Measurements from ENCODE around the gene PERCC1. TPM values are rescaled to one million over a fixed set of nuclear protein-coding genes. Genes with fewer than 3 reads are reported as not detected.

The PERCC1 gene
- total RNA-seq, 1 experiment from 2014 or later, result not detected

- intact Hi-C loops (cut with micrococcal nuclease), result no loop called here
- Mint-ChIP-seq H3K27ac (ENCODE audit: low read depth, unreplicated experiment) (no peak overlapping the region), H3K36me3 (ENCODE audit: insufficient read depth, unreplicated experiment) (peaks cover 44% of the 10 kb centered on the region)
These were observed 26.1 kb downstream of the PERCC1 start for GRCh38 chr16:1456951-1457350.

GRCh38 chr16:1457489-1458245 lies 26.8 kb downstream of the PERCC1 start:
- no peak for TF ChIP-seq CTCF (IDR thresholded peaks at IDR 0.05; ENCODE audit: unreplicated experiment)
- no TSS peak for BruUV-seq (replicated peaks)
- H3K36me3 Mint-ChIP-seq (ENCODE audit: insufficient read depth, unreplicated experiment), result peaks cover 45% of the 10 kb centered on the region
- no peak overlapping the region for H3K4me3 Mint-ChIP-seq (ENCODE audit: unreplicated experiment)
- H3K9me3 Mint-ChIP-seq (ENCODE audit: unreplicated experiment), result no peaks in the 10 kb centered on the region
- no peak for DNase-seq (ENCODE audit: unreplicated experiment)
- no peaks in the 10 kb centered on the region for H3K27me3 Mint-ChIP-seq (ENCODE audit: insufficient read depth, unreplicated experiment)
- no peaks in the 10 kb centered on the region for H3K4me1 Mint-ChIP-seq (ENCODE audit: insufficient read depth, unreplicated experiment)
- intact Hi-C loops (cut with micrococcal nuclease), result no loop called here
- no peak overlapping the region for H3K27ac Mint-ChIP-seq (ENCODE audit: low read depth, unreplicated experiment)
- CTCF ChIA-PET, result no interaction called here
- POLR2A ChIA-PET, result interaction anchor here (1.1 kb wide), 1 partner anchor 33 kb away, joined by 3 read pairs; no protein-coding TSS in a partner anchor

More at GRCh38 chr16:1456951-1457350, 26.1 kb downstream of the PERCC1 start:
- POLR2A ChIA-PET, result no interaction called here
- CTCF ChIA-PET, result no interaction called here
- no peaks in the 10 kb centered on the region for H3K9me3 Mint-ChIP-seq (ENCODE audit: unreplicated experiment)
- no peak for TF ChIP-seq CTCF (IDR thresholded peaks at IDR 0.05; ENCODE audit: unreplicated experiment)
- BruUV-seq (replicated peaks), result no TSS peak
- H3K4me1 Mint-ChIP-seq (ENCODE audit: insufficient read depth, unreplicated experiment), result no peaks in the 10 kb centered on the region
- no peak overlapping the region for H3K4me3 Mint-ChIP-seq (ENCODE audit: unreplicated experiment)
- DNase-seq (ENCODE audit: unreplicated experiment), result no peak
- no peaks in the 10 kb centered on the region for H3K27me3 Mint-ChIP-seq (ENCODE audit: insufficient read depth, unreplicated experiment)

DNA sequence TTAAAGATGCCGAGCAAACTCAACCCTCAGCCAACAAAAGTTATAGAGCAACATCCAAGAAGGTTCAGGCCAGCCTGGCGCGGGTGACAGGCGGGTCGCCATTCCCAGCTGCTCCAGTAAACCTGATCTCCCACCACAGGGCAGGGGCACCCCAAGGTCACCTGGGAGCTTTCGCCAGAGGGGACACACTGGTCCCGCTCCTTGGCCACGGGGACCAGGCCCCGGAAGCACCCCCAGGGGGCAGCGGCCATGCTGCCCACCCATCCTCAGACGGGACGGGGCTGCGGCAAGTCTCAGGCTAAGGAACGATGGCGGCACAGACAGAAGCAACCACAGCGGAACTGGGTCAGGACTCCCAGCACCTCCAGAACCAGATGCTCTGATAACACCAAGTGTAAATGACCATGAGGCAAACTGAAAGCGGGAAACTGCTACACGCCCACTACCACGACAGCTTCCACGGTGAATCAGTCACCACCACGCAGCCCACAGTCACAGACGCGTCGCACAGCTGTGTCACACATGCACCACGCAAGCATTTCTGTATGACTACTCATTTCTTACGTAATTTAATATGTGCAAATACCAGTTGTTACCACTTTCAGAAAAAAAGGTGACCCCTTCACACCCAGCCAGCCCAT lies 27.6 kb downstream of the PERCC1 start:
- TF ChIP-seq CTCF (IDR thresholded peaks at IDR 0.05; ENCODE audit: unreplicated experiment), result no peak
- H3K36me3 Mint-ChIP-seq (ENCODE audit: insufficient read depth, unreplicated experiment), result peaks cover 46% of the 10 kb centered on the region
- ChIA-PET POLR2A (interaction anchor here (1.1 kb wide), 1 partner anchor 34 kb away, joined by 3 read pairs; no protein-coding TSS in a partner anchor), CTCF (no interaction called here)
- DNase-seq (ENCODE audit: unreplicated experiment), result no peak
- BruUV-seq (replicated peaks), result no TSS peak
- no peak overlapping the region for H3K27ac Mint-ChIP-seq (ENCODE audit: low read depth, unreplicated experiment)
- H3K4me1 Mint-ChIP-seq (ENCODE audit: insufficient read depth, unreplicated experiment), result no peaks in the 10 kb centered on the region
- intact Hi-C loops (cut with micrococcal nuclease), result no loop called here
- H3K9me3 Mint-ChIP-seq (ENCODE audit: unreplicated experiment), result no peaks in the 10 kb centered on the region
- no peaks in the 10 kb centered on the region for H3K27me3 Mint-ChIP-seq (ENCODE audit: insufficient read depth, unreplicated experiment)
- no peak overlapping the region for H3K4me3 Mint-ChIP-seq (ENCODE audit: unreplicated experiment)

GRCh38 chr16:1458977-1459341 lies 28.1 kb downstream of the PERCC1 start:
- H3K27ac Mint-ChIP-seq (ENCODE audit: low read depth, unreplicated experiment), result no peak overlapping the region
- DNase-seq (ENCODE audit: unreplicated experiment), result no peak
- H3K27me3 Mint-ChIP-seq (ENCODE audit: insufficient read depth, unreplicated experiment), result no peaks in the 10 kb centered on the region
- ChIA-PET CTCF (interaction anchor here (0.5 kb wide), 1 partner anchor 14 kb away, joined by 3 read pairs; no protein-coding TSS in a partner anchor), POLR2A (no interaction called here)
- H3K9me3 Mint-ChIP-seq (ENCODE audit: unreplicated experiment), result no peaks in the 10 kb centered on the region
- H3K4me1 Mint-ChIP-seq (ENCODE audit: insufficient read depth, unreplicated experiment), result no peaks in the 10 kb centered on the region
- intact Hi-C loops (cut with micrococcal nuclease), result no loop called here
- BruUV-seq (replicated peaks), result no TSS peak
- no peak overlapping the region for H3K4me3 Mint-ChIP-seq (ENCODE audit: unreplicated experiment)
- no peak for TF ChIP-seq CTCF (IDR thresholded peaks at IDR 0.05; ENCODE audit: unreplicated experiment)
- H3K36me3 Mint-ChIP-seq (ENCODE audit: insufficient read depth, unreplicated experiment), result peaks cover 43% of the 10 kb centered on the region

All from MCF 10A (cell line).